Tongue (tissue), 2 donors: ENCODE measurements around the gene SSRP1. TPM values are rescaled to one million over a fixed set of nuclear protein-coding genes. Genes with fewer than 3 reads are reported as not detected.
"Not testable (repeated sequence)": the region's sequence is repeated elsewhere in the genome, so short reads cannot be mapped to it uniquely, and the experiment has no call there.

ENCODE experiments used
- DNase-seq: peaks from one replicate; pipeline ENCODE4 v3.0.0-alpha.2; 2015
- total RNA-seq: library from RNA; depleted of rRNA; stranded (reverse); fragments of >200 nt; gene quantifications from one replicate; pipeline ENCODE4 v1.2.3, GENCODE V29; 2014

SSRP1 gene
- total RNA-seq, 1 donor from 2014 or later: 66.2 TPM

- no peak for DNase-seq
Measured at GRCh38 chr11:57299150-57299737, 36.4 kb downstream of the SSRP1 start.

- DNase-seq: no peak
Measured at GRCh38 chr11:57297221-57297620, 38.5 kb downstream of the SSRP1 start.

GRCh38 chr11:57296205-57296604, 39.5 kb downstream of the SSRP1 start:
- not testable (repeated sequence) for DNase-seq

GRCh38 chr11:57294225-57295131, 41.2 kb downstream of the SSRP1 start:
- peak; percentile 77 for DNase-seq

- no peak for DNase-seq
Measured at GRCh38 chr11:57290288-57290687, 45.4 kb downstream of the SSRP1 start.

GRCh38 chr11:57288771-57289579, 46.7 kb downstream of the SSRP1 start:
- peak; percentile 79 for DNase-seq

- no peak for DNase-seq
Measured at GRCh38 chr11:57287884-57288283, 47.8 kb downstream of the SSRP1 start.

GRCh38 chr11:57283231-57283990, 52.3 kb downstream of the SSRP1 start:
- no peak for DNase-seq

- not testable (repeated sequence) for DNase-seq
Measured at GRCh38 chr11:57281546-57281945, 54.1 kb downstream of the SSRP1 start.

- peak; percentile 49 for DNase-seq
Measured at GRCh38 chr11:57279116-57279515, 56.6 kb downstream of the SSRP1 start.

GRCh38 chr11:57278721-57279095, 57.0 kb downstream of the SSRP1 start:
- DNase-seq: no peak

GRCh38 chr11:57277845-57278720, 57.6 kb downstream of the SSRP1 start:
- DNase-seq: peak; percentile 87

- no peak for DNase-seq
Measured at GRCh38 chr11:57276971-57277675, 58.6 kb downstream of the SSRP1 start.

GRCh38 chr11:57276169-57276970, 59.3 kb downstream of the SSRP1 start:
- peak; percentile 33 for DNase-seq

Other genes starting within 250 kb of the SSRP1 start
- gene LRRC55, start 153.9 kb downstream of the SSRP1 start, total RNA-seq: 0.72 TPM
- gene APLNR, start 98.6 kb downstream of the SSRP1 start, total RNA-seq: 88.2 TPM
- 112 TPM for gene TNKS1BP1, start 10.9 kb downstream of the SSRP1 start, total RNA-seq
- gene P2RX3, start 2.5 kb upstream of the SSRP1 start, total RNA-seq: not detected
- gene PRG3, start 45.3 kb upstream of the SSRP1 start, total RNA-seq: 0.41 TPM
- gene PRG2, start 54.8 kb upstream of the SSRP1 start, total RNA-seq: not detected
- 49.4 TPM for gene SLC43A3, start 91.2 kb upstream of the SSRP1 start, total RNA-seq
- gene RTN4RL2, start 124.6 kb upstream of the SSRP1 start, total RNA-seq: 0.21 TPM
- gene SLC43A1, start 179.8 kb upstream of the SSRP1 start, total RNA-seq: 9.1 TPM
- gene TIMM10, start 194.9 kb upstream of the SSRP1 start, total RNA-seq: 16.8 TPM
- 107 TPM for gene SMTNL1, start 201.7 kb upstream of the SSRP1 start, total RNA-seq
- 12.9 TPM for gene UBE2L6, start 231.8 kb upstream of the SSRP1 start, total RNA-seq